Dermis microvascular lymphatic vessel endothelial cell (primary cell): ENCODE data around the gene TXNL1. TPM values are rescaled to one million over a fixed set of nuclear protein-coding genes. Genes with fewer than 3 reads are reported as not detected.

ENCODE experiments used
- DNase-seq, 2 donors: peaks; one replicate each; pipeline versions ENCODE4 v3.0.0 to v3.0.0-alpha.2; 2010; ENCODE audit warnings: low read depth in 2 of 2
- total RNA-seq: library from RNA; depleted of rRNA; stranded (reverse); fragments of >200 nt; gene quantifications from 2 replicates; pipeline ENCODE4 v1.2.1, GENCODE V29; 2014

The TXNL1 gene
- total RNA-seq, 1 donor from 2014 or later: 14.6 TPM

DNA sequence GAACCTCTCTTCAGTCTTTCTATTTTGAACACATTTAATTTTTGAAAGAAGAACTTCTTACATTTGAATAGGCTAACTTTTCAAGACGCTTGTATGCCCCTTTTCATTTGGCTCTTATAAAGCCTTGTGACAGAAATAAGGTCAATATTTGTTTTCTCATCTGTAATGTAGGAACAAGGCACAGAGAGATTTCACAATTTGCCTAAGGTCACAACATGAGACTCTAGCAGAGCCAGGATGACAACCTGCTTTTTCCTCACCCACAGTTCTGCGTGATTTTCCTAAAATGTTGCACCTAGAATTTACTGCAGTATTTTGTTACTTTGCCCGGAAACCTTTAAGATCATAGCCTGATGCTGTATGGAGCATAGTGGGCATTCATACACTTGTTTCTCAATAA is 67.4 kb downstream of the TXNL1 start:
- no peak for DNase-seq

- no peak for DNase-seq
Observed at GRCh38 chr18:56569416-56569815, 69.0 kb downstream of the TXNL1 start.

GRCh38 chr18:56568986-56569385 is 69.4 kb downstream of the TXNL1 start:
- DNase-seq: no peak

DNA sequence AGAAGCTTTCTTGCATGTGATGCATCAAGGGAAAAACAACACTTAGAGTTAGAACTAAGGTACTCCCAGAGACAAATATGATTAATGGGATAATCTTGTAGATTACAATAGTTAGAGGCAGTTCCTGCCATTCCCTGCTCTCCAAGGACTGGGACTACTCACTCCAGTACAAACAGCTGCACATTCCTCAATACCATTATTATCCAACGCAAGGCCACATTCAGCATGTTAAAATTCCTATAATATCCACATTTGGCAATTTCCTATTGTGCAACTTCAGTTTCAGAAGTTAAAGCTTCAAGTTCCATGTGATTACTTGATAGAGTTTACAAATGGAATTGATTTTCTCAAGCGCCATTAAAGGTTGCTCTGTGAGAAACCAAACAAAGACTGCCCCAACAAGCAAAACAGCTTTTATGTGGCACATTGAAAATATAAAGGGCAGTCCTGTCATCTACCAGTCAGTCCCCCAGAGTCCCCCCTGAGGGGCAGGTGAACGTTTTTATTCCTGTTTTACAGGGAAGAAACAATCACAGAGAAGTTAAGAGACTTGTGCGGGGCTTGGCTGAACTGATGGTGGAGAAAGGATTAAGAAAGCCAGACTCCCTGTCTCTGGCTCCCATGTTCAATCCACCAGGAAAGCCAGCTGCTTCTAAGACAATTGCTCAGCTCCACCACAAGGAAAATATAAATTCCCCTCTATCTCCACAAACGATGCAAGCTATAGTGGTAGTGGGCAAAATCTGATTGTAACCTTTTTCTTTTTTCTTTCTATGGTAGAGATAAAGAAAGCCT is 72.6 kb downstream of the TXNL1 start:
- DNase-seq: no peak

DNA sequence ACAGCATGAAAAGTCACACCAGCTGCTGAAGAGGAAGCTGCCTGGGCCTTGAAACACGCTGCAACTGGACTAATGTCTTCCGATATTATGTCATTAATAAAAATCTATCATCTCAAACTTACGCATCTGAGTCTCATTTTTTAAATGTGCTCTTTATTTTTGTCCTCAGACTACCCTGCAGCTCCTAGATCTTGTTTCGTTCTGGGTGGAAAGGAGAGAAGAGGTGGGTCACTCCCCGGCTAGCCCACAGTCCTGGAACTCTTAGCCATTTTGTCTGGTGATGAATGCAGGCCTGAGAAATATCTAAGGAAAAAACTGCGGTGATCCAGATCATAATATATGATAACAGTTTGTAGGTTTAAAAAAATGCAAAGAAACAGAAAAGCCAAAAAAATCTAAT is 73.3 kb downstream of the TXNL1 start:
- DNase-seq: no peak

- no peak for DNase-seq
Observed at GRCh38 chr18:56563568-56563967, 74.8 kb downstream of the TXNL1 start.

- no peak for DNase-seq
Observed at GRCh38 chr18:56562479-56562878, 75.9 kb downstream of the TXNL1 start.

- no peak for DNase-seq
Observed at GRCh38 chr18:56560992-56561391, 77.4 kb downstream of the TXNL1 start.

- no peak for DNase-seq
Observed at GRCh38 chr18:56559044-56559443, 79.3 kb downstream of the TXNL1 start.

- DNase-seq: no peak
Observed at GRCh38 chr18:56556907-56557306, 81.5 kb downstream of the TXNL1 start.

GRCh38 chr18:56550121-56550520 is 88.3 kb downstream of the TXNL1 start:
- no peak for DNase-seq

Other genes starting within 250 kb of the TXNL1 start
- gene WDR7, start 12.8 kb upstream of the TXNL1 start, total RNA-seq: 19.6 and 23.8 TPM in 2 replicates